DMS153 treated with DMSO at 0.1 percent for 48 hours (cell line): ENCODE results near the gene RFX1.
A peak's percentile ranks its signal among the peaks of the same experiment; 100 is the strongest.

Experiments used
- DNase-seq: peaks from one replicate; lab custom pipeline; 2025; ENCODE audit not compliant: unreplicated experiment; lab: John Stamatoyannopoulos, UW

RFX1 gene

DNA sequence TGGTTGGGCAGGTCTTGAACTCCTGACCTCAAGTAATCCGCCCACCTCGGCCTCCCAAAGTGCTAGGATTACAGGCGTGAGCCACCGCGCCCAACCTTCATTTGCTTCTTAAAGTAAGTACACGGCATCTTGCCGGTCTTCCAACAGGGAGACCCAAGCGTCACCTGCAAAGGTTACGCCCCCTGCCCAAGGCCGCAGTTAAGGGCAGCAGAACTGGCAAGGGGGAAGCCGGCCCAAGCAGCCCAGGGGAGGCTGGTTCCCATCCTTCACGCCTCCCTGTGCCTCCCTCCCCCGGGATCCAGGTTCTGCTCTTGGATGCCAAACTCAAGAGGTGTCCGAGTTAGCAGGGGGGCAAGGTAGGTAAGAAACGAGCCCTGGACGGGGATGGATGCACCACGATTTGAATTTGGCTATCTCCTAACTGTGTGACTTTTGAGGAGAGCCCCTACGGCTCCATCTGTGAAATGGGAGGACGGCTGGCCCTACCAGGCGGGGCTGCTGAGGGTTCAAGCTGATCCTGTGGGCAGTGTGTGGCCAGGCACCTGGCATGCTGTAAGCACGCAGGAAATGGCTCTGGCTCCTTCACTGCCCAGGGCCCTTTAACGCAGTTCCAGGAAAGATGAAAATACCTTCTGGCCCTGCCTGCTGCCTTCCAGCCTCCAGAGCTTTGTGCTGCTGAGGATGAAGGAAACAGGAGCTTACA lies 9.0 kb downstream of the RFX1 start:
- DNase-seq, result no peak

- no peak for DNase-seq
Measured at GRCh38 chr19:13995878-13996765, 10.0 kb downstream of the RFX1 start.

DNA sequence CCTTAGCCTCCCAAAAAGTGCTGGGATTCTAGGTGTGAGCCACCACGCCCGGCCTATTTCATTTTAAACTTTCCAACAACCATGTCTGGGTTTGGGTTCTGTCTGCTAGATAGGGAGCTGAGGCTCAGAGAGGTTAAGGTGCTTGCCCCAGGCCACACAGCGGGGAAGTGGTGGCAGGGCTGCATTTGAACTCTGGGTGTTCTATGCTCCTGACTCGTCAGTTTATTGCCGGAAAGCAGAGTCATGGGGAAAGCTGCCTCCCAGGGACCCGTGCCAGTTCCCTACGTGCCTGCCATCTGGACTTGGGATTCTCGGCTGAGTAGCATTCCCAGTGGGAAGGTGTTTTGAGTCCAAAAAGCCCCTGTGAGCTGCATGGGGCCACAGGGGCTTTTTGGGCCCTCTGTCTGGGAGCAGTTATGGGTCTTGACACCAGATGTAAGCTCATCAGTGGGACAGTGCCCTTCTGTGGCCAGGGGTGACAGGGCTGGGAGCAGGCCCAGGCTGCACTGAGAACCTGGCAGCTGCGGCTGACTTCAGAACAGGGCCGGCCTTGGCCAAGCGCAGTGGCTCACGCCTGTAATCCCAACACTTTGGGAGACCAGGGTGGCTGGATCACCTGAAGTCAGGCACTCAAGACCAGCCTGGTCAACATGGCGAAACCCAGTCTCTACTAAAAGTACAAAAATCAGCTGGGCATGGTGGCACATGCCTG lies 10.9 kb downstream of the RFX1 start:
- no peak for DNase-seq

DNA sequence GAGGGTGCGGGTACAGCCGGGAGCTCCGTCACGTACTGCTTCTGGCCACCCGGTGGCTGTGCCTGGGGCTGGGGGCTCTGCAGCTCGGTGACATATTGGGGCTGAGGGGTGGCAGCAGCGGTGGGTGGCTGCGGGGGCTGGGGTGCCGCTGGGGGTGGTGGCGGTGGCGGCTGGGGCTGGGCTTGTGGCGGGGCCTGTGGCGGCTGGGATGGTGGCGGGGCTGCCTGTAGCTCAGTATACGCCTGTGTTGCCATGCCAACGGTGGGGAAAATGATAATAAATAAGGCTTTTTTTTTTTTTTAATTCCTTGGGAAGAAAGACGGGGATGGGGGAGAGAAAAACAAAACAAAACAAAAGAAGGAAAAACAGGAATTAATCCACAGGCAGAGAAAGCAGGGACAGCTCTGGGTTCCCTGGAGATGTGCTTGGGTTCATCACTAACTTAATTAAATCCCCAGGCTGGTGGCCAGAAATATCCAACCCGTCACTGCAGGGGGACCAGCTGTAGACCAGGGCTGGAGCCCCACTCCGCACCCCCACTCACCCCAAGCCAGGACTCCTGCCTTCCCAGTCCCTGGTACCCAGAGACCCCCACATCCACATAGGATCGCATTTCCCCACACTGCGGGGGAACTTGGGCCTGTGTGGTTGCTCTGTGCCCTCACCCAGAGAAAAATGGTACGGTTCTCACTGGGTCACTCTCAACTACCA lies 12.4 kb downstream of the RFX1 start:
- no peak for DNase-seq

DNA sequence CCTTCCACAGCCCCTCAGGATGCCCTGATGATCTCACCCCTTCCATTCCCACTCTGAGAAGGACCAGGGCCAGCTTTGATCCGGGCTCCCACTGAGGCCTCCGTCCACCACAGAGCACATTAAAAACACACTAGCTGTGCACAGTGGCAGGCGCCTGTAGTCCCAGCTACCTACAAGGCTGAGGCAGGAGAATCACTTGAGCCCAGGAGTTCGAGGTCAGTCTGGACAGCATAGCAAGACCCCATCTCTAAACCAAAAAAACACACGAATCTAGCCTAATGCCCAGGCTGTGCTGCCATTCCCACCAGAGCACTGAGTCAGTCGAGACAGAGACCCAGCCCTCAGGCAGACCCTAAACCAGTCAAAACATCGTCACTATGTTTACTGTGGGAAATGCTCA lies 14.1 kb downstream of the RFX1 start:
- no peak for DNase-seq

DNA sequence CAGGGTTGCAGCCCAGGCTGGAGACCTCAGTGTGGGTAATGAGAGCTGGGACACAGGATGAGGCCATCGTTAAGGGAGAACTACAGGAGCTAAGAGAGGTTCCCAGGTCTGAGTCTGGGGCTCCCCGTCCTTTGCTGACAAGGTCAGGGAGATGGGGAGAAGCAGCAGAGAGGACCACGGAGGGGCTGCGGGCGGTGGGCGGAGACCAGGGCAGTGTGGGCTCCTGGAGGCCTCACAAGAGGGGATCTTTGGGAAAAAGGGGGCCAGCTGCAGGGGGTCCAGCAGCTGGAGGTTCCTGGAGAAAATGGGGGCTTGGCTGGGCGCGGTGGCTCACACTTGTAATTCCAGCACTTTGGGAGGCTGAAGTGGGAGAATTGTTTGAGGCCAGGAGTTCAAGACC lies 16.0 kb downstream of the RFX1 start:
- no peak for DNase-seq

- DNase-seq, result no peak
Measured at GRCh38 chr19:13989487-13989886, 16.6 kb downstream of the RFX1 start.

GRCh38 chr19:13987101-13987890 lies 18.8 kb downstream of the RFX1 start:
- no peak for DNase-seq

DNA sequence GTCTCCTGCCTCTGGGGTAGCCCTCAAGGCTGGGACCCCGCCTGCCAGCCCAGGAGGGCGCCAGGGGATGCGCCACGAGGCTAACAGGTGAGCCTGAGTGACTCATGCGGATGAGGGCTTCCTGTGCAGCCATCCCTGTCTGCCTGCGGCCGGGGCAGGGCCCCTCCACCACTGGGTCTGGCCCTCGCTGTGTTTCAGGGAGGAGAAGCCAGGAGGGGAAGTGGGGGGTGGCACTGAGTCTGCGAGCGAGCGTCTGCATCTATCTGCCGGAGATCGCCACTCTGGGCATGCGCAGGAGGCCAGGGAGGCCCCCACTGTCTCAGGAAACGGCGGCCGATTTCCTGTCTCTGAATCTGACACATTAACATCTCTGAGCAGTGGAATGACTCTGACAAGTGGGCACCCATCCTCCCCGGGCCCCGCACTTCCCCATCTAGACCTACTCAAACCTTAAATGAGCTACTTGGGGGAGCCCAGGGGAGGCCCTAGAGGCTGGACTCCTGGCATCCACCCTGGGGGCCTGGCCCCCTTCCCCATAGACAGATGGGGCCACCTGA lies 19.7 kb downstream of the RFX1 start:
- peak; percentile 90 for DNase-seq

GRCh38 chr19:13985771-13986347 lies 20.3 kb downstream of the RFX1 start:
- peak; percentile 57 for DNase-seq

DNA sequence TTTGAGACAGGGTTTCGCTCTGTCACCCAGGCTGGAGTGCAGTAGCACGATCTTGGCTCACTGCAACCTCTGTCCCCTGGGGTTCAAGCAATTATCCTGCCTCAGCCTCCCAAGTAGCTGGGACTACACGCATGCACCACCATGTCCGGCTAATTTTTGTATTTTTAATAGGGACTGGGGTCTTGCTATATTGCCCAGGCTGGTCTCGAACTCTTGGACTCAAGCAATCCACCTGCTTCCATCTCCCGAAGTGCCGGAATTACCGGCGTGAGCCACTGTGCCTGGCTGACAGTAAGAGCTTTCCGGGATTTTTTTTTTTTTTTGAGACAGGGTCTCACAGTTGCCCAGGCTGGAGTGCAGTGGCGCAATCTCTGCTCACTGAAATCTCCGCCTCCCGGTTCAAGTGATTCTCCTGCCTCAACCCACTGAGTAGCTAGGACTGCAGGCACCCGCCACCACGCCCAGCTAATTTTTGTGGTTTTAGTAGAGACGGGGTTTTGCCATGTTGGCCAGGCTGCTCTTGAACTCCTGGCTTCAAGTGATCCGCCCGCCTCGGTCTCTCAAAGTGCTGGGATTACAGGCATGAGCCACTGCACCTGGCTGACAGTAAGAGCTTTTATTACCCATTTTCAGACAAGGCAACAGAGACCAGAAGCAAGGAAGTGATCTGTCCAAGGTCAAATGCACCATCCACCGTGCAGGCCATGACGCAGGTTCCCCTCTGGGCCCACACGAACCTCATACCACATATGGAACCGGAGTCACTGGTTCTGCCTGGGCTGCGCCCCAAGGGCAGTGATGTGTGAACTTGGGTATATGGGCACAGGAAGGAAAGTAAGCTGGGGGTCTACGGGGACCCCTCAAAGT lies 21.0 kb downstream of the RFX1 start:
- DNase-seq, result peak; percentile 9

GRCh38 chr19:13984186-13984585 lies 21.9 kb downstream of the RFX1 start:
- no peak for DNase-seq

DNA sequence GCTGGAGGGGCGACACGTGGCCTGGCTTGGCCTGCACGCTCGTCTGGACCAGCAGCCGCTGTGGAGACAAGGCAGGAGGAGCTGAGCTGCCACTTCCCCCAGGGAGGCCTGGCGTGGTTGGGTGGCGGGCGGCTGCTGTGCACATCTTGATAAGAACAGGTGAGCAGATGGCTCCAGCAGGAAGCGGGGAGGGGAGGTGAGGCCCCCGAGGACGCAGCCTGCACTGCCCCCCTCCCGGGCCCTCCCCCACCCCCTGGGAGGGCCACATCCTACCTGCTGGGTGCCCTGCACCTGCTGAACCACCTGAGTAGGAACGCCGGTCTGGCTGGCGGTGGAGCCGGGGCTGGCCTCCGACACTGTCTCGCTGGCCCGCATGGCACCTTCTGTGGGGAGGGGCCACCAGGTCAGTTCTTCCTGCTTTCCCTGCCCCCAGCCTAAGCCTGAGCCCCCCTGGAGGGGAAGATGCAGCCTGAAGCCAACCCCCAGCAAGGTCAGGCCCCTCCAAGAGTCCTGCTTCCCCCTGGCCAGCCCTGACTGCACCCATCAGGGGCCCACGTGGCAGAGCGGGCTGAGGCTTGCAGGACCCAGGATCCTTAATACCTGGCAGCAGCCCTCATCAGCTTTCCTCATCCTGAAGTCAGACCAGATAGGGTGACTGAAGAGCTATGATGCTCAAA lies 22.8 kb downstream of the RFX1 start:
- peak; percentile 56 for DNase-seq

- no peak for DNase-seq
Measured at GRCh38 chr19:13982773-13983172, 23.3 kb downstream of the RFX1 start.

GRCh38 chr19:13981988-13982501 lies 24.1 kb downstream of the RFX1 start:
- no peak for DNase-seq

GRCh38 chr19:13981467-13981866 lies 24.7 kb downstream of the RFX1 start:
- DNase-seq, result no peak

- no peak for DNase-seq
Measured at GRCh38 chr19:13981021-13981420, 25.1 kb downstream of the RFX1 start.

DNA sequence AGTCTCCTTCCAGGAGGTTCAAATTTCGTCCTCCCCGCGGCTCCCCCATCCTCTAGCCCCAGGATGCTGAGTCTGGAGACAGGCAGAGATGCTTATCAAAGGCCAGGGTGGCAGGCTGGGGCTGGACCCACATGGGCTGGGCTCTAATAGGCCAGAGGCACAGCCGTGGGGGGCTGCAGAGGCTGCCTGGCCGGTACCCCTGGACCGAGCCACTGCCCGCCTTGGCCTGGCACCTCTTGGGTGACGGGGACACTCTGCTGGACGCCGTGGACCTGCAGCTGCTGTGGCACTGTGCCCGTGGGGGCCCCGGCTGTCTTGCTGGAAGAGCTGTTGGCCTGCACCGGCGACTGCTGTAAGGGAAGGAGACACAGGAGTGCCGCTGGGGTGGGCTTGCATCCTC lies 25.8 kb downstream of the RFX1 start:
- no peak for DNase-seq
